Right hindlimb (tissue), 1 donor: ENCODE measurements around the gene GDI2.
"Not testable (repeated sequence)": the region's sequence is repeated elsewhere in the genome, so short reads cannot be mapped to it uniquely, and the experiment has no call there.

Source experiments
- DNase-seq: peaks from one replicate; pipeline ENCODE4 v3.0.0-alpha.2; 2018

GDI2 gene

GRCh38 chr10:5777758-5778157, 35.5 kb downstream of the GDI2 start:
- DNase-seq: not testable (repeated sequence)

- DNase-seq: peak; percentile 42
Observed at GRCh38 chr10:5776881-5777197, 36.4 kb downstream of the GDI2 start.

- DNase-seq: peak; percentile 27
Observed at GRCh38 chr10:5776136-5776880, 36.9 kb downstream of the GDI2 start.

- no peak for DNase-seq
Observed at GRCh38 chr10:5775685-5776084, 37.5 kb downstream of the GDI2 start.

- DNase-seq: no peak
Observed at GRCh38 chr10:5774987-5775620, 38.1 kb downstream of the GDI2 start.

GRCh38 chr10:5766189-5766588, 47.0 kb downstream of the GDI2 start:
- DNase-seq: no peak

- no peak for DNase-seq
Observed at GRCh38 chr10:5765617-5766016, 47.6 kb downstream of the GDI2 start.

- DNase-seq: no peak
Observed at GRCh38 chr10:5764422-5765297, 48.6 kb downstream of the GDI2 start.

- no peak for DNase-seq
Observed at GRCh38 chr10:5762531-5762930, 50.7 kb downstream of the GDI2 start.

GRCh38 chr10:5761220-5761619, 52.0 kb downstream of the GDI2 start:
- DNase-seq: no peak

GRCh38 chr10:5760515-5760914, 52.7 kb downstream of the GDI2 start:
- DNase-seq: no peak

GRCh38 chr10:5758927-5759326, 54.3 kb downstream of the GDI2 start:
- DNase-seq: no peak

GRCh38 chr10:5757766-5758517, 55.3 kb downstream of the GDI2 start:
- DNase-seq: no peak

GRCh38 chr10:5752301-5752871, 60.8 kb downstream of the GDI2 start:
- peak; percentile 33 for DNase-seq

GRCh38 chr10:5751601-5752253, 61.5 kb downstream of the GDI2 start:
- DNase-seq: no peak

GRCh38 chr10:5748394-5748803, 64.8 kb downstream of the GDI2 start:
- DNase-seq: no peak

- DNase-seq: no peak
Observed at GRCh38 chr10:5746197-5746596, 67.0 kb downstream of the GDI2 start.

GRCh38 chr10:5744849-5745248, 68.4 kb downstream of the GDI2 start:
- no peak for DNase-seq

GRCh38 chr10:5743736-5744135, 69.5 kb downstream of the GDI2 start:
- DNase-seq: no peak

GRCh38 chr10:5742116-5742515, 71.1 kb downstream of the GDI2 start:
- no peak for DNase-seq

- DNase-seq: no peak
Observed at GRCh38 chr10:5741276-5741675, 72.0 kb downstream of the GDI2 start.

- DNase-seq: no peak
Observed at GRCh38 chr10:5738427-5738826, 74.8 kb downstream of the GDI2 start.
